Measurements from ENCODE around the gene DNMT1. TPM values are rescaled to one million over a fixed set of nuclear protein-coding genes. Genes with fewer than 3 reads are reported as not detected.

DNMT1 gene
- total RNA-seq, 6 donors from 2014 or later: 54.0 to 166 (median 63.9) TPM

DNA sequence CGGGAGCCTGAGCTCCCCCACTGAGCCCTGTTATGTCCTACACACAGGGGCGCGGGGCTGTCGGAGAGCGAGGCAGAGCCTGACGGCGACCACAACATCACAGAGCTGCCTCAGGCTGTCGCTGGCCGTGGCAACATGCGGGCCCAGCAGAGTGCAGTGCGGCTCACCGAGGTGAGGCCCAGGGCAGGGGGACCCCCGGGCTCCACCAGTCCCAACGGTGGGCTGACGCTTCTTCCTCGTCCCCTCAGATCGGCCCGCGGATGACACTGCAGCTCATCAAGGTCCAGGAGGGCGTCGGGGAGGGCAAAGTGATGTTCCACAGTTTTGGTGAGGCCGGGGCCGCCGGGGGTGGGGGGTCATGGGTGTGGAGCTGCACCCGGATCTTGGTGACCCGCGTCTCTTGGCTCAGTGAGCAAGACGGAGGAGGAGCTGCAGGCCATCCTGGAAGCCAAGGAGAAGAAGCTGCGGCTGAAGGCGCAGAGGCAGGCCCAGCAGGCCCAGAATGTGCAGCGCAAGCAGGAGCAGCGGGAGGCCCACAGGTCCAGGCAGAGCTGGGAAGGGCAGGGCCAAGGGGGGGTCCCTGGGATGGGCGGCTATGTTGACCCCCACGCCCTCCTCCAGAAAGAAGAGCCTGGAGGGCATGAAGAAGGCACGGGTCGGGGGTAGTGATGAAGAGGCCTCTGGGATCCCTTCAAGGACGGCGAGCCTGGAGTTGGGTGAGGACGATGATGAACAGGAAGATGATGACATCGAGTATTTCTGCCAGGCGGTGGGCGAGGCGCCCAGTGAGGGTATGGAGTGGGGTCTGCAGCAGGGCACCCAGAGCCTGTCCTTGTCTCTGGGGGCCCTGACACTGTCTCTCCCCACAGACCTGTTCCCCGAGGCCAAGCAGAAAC is 84.4 kb downstream of the DNMT1 start:
- ATAC-seq (ENCODE audit: low FRiP score in 2 of 2): no peak
- Histone ChIP-seq H3K27ac (no peak overlapping the region), H3K4me3 (no peak overlapping the region), H3K36me3 (peaks cover 19 to 63% (median 59%) of the 10 kb centered on the region in 4 donors), H3K27me3 (no peaks in the 10 kb centered on the region), H3K4me1 (peaks cover 18 to 51% (median 24%) of the 10 kb centered on the region in 4 donors), H3K9me3 (no peaks in the 10 kb centered on the region)
- no peak for TF ChIP-seq CTCF (IDR thresholded peaks at IDR 0.05)
- no peak for TF ChIP-seq POLR2AphosphoS5 (IDR thresholded peaks at IDR 0.05)
- no peak for TF ChIP-seq POLR2A (IDR thresholded peaks at IDR 0.05)
- no peak for TF ChIP-seq EP300 (IDR thresholded peaks at IDR 0.05)
- WGBS, 2 donors: 87 to 91% methylated on average over 24 to 44 of the region's 44 CpGs
- peak in 1 of 2 donors; percentile 79 for DNase-seq

GRCh38 chr19:10109528-10109927 is 85.2 kb downstream of the DNMT1 start:
- Histone ChIP-seq H3K27ac (no peak overlapping the region), H3K36me3 (peaks cover 14 to 55% (median 51%) of the 10 kb centered on the region in 4 donors), H3K4me3 (no peak overlapping the region), H3K9me3 (no peaks in the 10 kb centered on the region), H3K4me1 (peaks cover 18 to 51% (median 29%) of the 10 kb centered on the region in 4 donors), H3K27me3 (no peaks in the 10 kb centered on the region)
- 91 to 93% methylated on average over 5 to 14 of the region's 14 CpGs for WGBS, 2 donors
- no peak for DNase-seq
- no peak for TF ChIP-seq CTCF (IDR thresholded peaks at IDR 0.05)
- TF ChIP-seq POLR2AphosphoS5 (IDR thresholded peaks at IDR 0.05): no peak
- no peak for TF ChIP-seq POLR2A (IDR thresholded peaks at IDR 0.05)
- TF ChIP-seq EP300 (IDR thresholded peaks at IDR 0.05): no peak
- ATAC-seq (ENCODE audit: low FRiP score in 2 of 2): no peak

DNA sequence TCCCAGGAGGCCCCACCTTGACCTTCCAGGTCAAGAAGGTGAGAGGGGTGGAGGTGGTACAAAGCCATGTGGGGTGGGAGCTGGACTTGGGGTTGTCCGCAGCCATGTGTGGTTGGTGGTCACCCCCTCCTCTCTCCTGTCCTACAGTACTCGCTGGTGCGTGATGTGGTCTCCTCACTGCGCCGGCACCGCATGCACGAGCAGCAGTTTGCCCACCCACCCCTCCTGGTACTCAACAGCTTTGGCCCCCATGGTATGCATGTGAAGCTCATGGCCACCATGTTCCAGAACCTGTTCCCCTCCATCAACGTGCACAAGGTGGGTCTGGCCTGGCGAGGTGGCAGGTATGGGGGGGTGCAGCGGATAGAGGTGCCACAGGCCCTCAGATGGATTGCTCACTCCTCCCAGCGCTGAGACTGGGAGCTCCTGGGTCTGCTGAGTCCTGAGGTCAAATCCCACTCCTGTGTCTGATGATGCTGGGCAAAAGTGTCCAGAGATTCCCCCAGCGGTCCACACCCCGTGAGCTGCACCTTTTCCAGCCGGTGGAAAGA is 86.9 kb downstream of the DNMT1 start:
- no peak for DNase-seq
- peaks cover 14 to 44% (median 42%) of the 10 kb centered on the region in 4 donors for H3K36me3 ChIP-seq
- ATAC-seq (ENCODE audit: low FRiP score in 2 of 2): no peak
- no peak for TF ChIP-seq POLR2A (IDR thresholded peaks at IDR 0.05)
- no peak for TF ChIP-seq POLR2AphosphoS5 (IDR thresholded peaks at IDR 0.05)
- TF ChIP-seq CTCF (IDR thresholded peaks at IDR 0.05): no peak
- TF ChIP-seq EP300 (IDR thresholded peaks at IDR 0.05): no peak
- peaks cover 18 to 43% (median 27%) of the 10 kb centered on the region in 4 donors for H3K4me1 ChIP-seq
- no peak overlapping the region for H3K27ac ChIP-seq
- no peaks in the 10 kb centered on the region for H3K9me3 ChIP-seq
- no peak overlapping the region for H3K4me3 ChIP-seq
- H3K27me3 ChIP-seq: no peaks in the 10 kb centered on the region
- WGBS, 2 donors: 95 to 97% methylated on average over 9 to 11 of the region's 14 CpGs

GRCh38 chr19:10107254-10107653 is 87.5 kb downstream of the DNMT1 start:
- ATAC-seq (ENCODE audit: low FRiP score in 2 of 2): no peak
- H3K36me3 ChIP-seq: peaks cover 14 to 44% (median 42%) of the 10 kb centered on the region in 4 donors
- no peaks in the 10 kb centered on the region for H3K9me3 ChIP-seq
- peaks cover 15 to 40% (median 27%) of the 10 kb centered on the region in 4 donors for H3K4me1 ChIP-seq
- no peaks in the 10 kb centered on the region for H3K27me3 ChIP-seq
- TF ChIP-seq POLR2A (IDR thresholded peaks at IDR 0.05) (no peak), EP300 (IDR thresholded peaks at IDR 0.05) (no peak), CTCF (IDR thresholded peaks at IDR 0.05) (no peak), POLR2AphosphoS5 (IDR thresholded peaks at IDR 0.05) (no peak)
- peak overlapping the region in 1 of 4 donors; percentile 74 for H3K27ac ChIP-seq
- DNase-seq: no peak
- peak overlapping the region in 3 of 4 donors; percentile 68 to 80 (median 75) for H3K4me3 ChIP-seq
- WGBS, 2 donors: 81 to 93% methylated on average over 10 of the region's 10 CpGs

Measured in upper lobe of left lung (tissue), 6 donors.